Endothelial cell of umbilical vein (primary cell): Measurements from ENCODE around the gene FNIP2.

Experiments
- TF ChIP-seq, protein P1 (sequence below): IDR thresholded peaks from 2 replicates; pipeline ENCODE4 v1.6.1; 2011; ENCODE audit not compliant: insufficient read depth, insufficient read length
- TF ChIP-seq, protein P2 (sequence below), 2 donors: IDR thresholded peaks; 1 replicate in 1 of 2; 2 replicates in 1 of 2; pipeline ENCODE4 v1.5.1; 2011; ENCODE audit warnings: low read length in 2 of 2, mild to moderate bottlenecking in 2 of 2, moderate library complexity in 2 of 2, control low read depth in 1 of 2, inconsistent platforms in 1 of 2, low read depth in 1 of 2; ENCODE audit not compliant: insufficient read depth in 1 of 2; ENCODE audit errors: extremely low read depth in 1 of 2

DNA sequence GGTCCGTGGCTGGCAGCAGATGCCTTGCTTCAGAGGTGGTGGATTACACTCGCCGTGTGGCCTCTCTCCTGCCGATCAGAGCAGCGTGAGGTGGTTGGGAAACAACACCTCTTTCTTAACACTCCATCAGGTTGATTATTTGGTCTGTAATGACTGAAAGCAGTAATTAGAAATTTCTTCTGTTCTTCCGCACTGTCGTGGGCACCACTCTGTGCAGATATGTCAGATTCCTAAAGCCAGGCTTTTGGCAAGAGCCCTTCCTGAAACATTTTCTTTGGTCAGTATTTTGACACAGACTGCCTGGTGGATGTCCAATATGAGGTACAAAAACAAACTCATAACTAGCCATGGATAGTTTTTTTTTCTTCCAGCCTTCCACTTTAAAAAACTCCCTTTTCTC lies 100.9 kb downstream of the FNIP2 start:
- TF ChIP-seq, protein P1, sequence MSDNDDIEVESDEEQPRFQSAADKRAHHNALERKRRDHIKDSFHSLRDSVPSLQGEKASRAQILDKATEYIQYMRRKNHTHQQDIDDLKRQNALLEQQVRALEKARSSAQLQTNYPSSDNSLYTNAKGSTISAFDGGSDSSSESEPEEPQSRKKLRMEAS = no peak
- TF ChIP-seq, protein P2, sequence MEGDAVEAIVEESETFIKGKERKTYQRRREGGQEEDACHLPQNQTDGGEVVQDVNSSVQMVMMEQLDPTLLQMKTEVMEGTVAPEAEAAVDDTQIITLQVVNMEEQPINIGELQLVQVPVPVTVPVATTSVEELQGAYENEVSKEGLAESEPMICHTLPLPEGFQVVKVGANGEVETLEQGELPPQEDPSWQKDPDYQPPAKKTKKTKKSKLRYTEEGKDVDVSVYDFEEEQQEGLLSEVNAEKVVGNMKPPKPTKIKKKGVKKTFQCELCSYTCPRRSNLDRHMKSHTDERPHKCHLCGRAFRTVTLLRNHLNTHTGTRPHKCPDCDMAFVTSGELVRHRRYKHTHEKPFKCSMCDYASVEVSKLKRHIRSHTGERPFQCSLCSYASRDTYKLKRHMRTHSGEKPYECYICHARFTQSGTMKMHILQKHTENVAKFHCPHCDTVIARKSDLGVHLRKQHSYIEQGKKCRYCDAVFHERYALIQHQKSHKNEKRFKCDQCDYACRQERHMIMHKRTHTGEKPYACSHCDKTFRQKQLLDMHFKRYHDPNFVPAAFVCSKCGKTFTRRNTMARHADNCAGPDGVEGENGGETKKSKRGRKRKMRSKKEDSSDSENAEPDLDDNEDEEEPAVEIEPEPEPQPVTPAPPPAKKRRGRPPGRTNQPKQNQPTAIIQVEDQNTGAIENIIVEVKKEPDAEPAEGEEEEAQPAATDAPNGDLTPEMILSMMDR (IDR thresholded peaks at IDR 0.05; ENCODE audit: extremely low read depth in 1 of 2, insufficient read depth in 1 of 2, low read depth in 1 of 2, low read length in 2 of 2) = no peak
